ENCODE results near the gene IRF9.
"Not testable (repeated sequence)": the region's sequence is repeated elsewhere in the genome, so short reads cannot be mapped to it uniquely, and the experiment has no call there.

IRF9 gene

GRCh38 chr14:24195186-24196070, 34.4 kb downstream of the IRF9 start, which contains the start of gene TM9SF1:
TSS of gene TM9SF1 (minus strand) at chr14:24195441. CDS start at chr14:24195019, 422 bp downstream.
- no peak for FAIRE-seq

- no peak for FAIRE-seq
Measured at GRCh38 chr14:24196071-24197055, 35.3 kb downstream of the IRF9 start.

GRCh38 chr14:24197056-24197450, 36.0 kb downstream of the IRF9 start:
- no peak for FAIRE-seq

- FAIRE-seq = no peak
Measured at GRCh38 chr14:24198814-24199524, 37.9 kb downstream of the IRF9 start.

GRCh38 chr14:24202538-24202937, 41.5 kb downstream of the IRF9 start:
- not testable (repeated sequence) for FAIRE-seq

- not testable (repeated sequence) for FAIRE-seq
Measured at GRCh38 chr14:24203249-24203886, 42.3 kb downstream of the IRF9 start.

- no peak for FAIRE-seq
Measured at GRCh38 chr14:24204163-24205146, 43.4 kb downstream of the IRF9 start.

GRCh38 chr14:24206260-24207103, 45.4 kb downstream of the IRF9 start:
- no peak for FAIRE-seq

GRCh38 chr14:24207104-24207551, 46.1 kb downstream of the IRF9 start:
- FAIRE-seq = no peak

GRCh38 chr14:24207625-24208024, 46.6 kb downstream of the IRF9 start:
- FAIRE-seq = no peak

- no peak for FAIRE-seq
Measured at GRCh38 chr14:24211311-24211710, 50.2 kb downstream of the IRF9 start.

GRCh38 chr14:24212924-24213865, 52.1 kb downstream of the IRF9 start, which contains the start of gene CHMP4A:
TSS of gene CHMP4A (minus strand) at chr14:24213488. CDS start at chr14:24213439, 49 bp downstream.
- peak; percentile 62 for FAIRE-seq

- no peak for FAIRE-seq
Measured at GRCh38 chr14:24213866-24214662, 53.0 kb downstream of the IRF9 start.

GRCh38 chr14:24215495-24216344, 54.7 kb downstream of the IRF9 start, which contains the start of gene MDP1:
TSS of gene MDP1 (minus strand) at chr14:24216066. CDS start at chr14:24215955, 111 bp downstream.
- no peak for FAIRE-seq
